Middle frontal gyrus (tissue), 1 donor: Measurements from ENCODE around the gene FAT1.

Experiments
- DNase-seq: peaks from one replicate; pipeline ENCODE4 v3.0.0-alpha.2; 2015; ENCODE audit warnings: low spot score; ENCODE audit errors: extremely low spot score

FAT1 gene

DNA sequence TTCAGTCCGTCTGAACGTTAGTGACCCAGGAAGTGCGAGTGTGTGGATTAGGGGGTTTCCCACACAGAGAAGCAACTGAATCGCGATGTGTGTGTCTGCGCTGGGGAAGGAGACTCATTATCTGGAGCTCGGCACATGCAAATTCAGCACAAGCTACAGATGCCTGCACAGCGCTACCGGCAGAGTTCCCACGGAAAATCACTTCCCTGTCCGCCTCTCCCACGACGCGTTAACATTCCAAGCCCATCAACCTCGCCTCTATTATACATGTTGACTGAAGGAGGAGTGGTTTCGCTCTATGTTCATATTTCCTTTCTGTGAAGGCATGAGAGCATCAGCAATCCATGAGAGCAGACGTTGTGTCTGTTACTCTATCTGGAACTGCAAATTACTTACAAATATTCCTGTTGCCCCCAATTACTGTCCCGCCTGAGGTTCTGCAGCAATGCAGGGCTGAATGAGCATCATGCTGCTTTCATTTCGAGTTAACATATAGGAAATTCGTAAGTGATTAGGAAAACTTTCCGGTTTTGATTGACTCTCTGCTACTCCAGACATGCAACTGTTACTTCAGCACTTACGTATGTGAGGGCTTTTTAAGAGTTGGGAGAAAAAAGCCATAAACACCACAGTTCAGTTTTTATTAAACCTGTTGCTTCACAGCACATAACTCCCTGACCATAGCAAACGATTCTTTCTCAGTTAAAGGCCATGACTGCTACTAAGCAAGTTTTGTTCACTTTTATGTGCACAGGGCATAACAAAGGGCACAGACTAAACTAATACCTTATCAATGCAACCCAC, 153.3 kb downstream of the FAT1 start:
- DNase-seq = no peak

DNA sequence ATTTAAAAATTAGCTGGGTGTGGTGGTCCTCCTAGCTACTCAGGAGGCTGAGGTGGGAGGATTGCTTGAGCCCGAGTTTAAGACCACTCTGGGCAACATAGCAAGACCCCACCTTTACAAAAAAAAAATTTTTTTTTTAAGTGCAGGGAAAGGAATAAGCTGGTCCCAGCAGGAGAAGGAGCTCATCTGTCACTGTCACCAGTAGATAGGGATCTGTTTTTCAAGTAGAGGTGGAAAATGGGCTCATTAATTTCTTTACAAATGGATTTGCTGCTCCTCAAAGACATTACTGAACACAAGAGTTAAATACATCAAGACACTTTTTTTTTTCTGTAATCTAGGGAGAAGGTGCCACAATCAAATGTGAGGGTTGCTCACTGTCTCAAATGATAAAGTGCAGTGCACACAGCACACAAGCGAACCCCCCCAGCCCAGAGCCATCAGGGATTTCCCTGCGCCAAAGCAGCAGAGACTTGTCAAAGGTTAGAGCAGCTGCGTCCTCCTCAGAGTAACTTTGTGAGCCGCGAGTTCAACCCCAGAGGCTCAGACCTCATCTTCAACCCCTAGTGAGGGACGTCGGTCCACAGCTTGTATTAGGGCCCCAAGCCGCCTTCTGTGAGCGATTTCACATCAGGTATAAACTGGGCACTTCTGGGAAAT, 154.0 kb downstream of the FAT1 start:
- DNase-seq = no peak

DNA sequence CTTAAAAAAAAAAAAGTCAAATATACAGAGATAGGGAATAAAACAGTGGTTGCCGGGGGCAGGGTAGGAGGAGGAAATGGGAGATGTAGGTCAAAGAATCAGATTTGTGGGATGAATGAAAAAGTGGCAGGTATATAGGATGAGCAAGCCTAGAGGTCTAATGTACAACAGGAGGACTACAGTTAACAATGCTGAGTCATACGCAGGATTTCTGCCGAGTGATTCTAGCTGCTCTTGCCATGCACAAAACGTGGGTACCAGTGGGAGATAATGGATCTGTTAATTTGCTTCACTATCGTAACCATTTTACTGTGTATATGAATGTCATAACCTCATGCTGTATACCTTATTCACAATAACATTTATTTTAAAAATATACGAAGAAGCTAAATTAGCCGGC, 157.6 kb downstream of the FAT1 start:
- no peak for DNase-seq

DNA sequence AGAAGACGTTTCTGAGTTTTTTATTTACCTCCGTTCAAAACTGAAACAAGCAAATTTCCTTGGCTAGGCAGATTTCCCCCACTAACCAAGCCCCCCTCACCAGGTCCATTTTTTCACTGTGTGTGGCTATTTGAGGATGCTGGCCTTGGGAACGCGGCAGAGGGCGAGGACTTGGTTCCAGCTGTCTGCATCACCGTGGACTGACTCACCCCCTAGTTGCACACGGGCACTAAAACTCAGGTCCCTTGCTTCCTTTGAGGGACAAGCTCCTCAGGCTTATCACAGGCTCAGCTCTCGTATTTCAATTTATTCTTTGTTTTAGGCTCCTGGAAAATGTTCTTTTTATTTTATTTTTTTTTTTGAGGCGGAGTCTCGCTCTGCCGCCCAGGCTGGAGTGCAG, 159.9 kb downstream of the FAT1 start:
- no peak for DNase-seq

DNA sequence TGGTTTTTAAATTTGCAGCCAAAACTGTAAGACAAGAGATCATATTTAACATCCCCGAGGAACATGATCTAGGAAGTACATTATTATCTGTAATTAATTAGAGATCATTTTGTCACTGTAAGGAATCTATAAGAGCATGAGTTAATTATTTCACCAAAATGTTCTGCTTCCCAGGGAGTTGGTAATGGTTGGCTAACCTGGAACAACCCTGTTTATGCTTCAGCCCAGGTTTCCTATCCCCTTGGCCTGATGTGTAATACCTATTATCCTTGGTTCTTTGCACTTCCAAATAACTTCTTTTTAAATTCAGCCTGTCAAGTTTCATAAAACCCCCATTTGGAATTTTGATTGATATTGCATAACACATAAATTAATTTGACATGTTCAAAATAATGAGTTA, 161.9 kb downstream of the FAT1 start:
- DNase-seq = no peak

DNA sequence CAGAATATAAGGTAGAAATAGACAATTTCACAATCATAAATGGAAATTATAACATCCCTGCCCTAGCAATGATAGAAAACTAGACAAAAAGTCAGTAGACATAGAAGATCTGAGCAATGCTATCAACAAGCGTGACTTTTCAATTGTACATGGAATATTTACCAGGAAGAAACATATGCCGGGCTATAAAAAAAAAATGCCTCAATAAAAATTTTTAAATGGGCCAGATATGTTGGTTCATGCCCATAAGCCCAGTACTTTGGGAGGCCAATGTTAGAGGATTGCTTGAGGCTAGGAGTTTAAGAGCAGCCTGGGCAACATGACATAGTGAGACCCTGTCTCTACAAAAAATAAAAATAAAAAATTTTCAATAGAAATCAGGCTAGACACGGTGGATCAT, 163.0 kb downstream of the FAT1 start:
- no peak for DNase-seq

DNA sequence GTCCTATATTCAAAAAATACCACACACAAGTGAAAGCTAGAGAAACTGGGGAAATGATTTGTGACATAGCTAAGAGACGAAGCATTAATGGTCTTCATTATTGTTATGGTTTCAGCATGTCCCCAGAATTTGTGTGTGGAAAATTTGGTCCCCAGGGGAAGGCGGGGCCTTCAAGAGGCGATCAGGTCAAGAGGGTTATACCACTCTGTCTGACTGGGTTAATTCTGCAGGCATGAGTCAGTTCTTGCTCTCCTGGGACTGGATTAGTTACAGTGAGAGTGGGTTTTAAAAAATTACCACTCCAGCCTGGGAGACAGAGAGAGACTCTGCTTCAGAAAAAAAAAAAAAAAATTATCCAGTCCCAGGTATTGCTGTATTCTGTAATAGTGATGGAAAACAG, 166.2 kb downstream of the FAT1 start:
- DNase-seq = no peak

DNA sequence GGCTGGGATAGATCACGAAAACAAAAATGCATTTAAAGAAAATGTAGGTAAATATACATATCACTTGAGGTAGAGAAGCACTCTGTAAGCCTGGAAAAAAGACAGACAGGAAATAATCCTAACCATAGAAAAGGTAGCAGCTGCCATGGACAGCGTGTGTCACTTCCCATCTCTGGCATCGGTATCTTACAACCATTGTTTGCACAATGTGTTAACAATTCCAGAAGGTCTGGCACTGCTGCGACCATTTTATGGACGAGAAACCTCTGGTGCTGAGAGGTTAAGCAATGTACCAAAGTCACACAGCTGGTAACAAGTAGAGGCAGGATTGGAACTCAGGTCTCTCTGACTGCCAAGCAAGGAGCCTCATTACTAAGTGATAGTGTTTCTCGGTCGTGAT, 166.6 kb downstream of the FAT1 start:
- DNase-seq = no peak

DNA sequence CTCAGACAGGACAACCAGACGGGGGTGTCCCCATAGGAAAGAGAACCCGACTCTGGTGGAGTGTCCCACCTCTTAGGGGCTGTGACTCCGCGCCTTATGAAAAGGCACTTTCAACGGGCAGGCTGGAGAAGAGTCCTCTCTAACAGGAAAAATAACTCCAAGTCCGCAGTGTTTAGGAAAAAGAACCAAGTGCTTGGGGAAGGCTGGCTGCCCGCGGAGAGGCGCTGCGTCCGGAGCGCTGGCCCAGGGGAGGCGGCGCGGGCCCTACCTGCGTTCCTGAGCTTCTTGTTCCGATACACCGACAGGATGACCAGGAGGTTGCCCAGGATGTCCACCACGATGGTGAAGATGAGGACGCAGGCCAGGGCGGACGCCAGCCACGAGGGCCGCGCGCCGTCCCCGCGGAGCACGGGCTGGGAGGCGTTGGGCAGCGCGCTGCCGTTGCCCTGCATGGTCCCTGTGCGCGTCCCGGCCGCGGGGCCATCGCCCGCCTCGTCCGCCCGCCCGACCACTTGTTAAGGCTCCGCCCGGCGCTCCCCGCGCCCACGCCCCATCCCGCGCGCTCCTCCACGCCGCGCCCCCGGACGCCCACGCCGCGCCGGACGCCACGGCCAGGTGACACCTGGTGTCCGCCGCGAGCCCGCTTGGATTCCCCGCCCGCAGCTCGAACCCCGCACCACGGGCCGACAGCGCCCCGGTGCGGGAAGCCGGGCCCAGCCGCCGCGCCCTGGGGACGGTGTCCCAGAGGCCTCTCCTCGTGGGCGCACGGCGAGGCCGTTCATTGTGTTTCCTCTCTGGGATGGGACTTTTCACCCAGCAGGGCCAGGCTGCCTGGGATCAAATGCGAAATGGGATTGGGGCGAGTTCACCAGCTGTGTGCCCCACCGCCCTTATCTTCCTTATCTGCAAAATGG, 168.5 kb downstream of the FAT1 start, which contains the start of gene MTNR1A:
Gene MTNR1A, minus strand, starts transcription at position 654 of the 914 bp plus-strand sequence. Its CDS starts 202 bp downstream, at position 452.
- no peak for DNase-seq

DNA sequence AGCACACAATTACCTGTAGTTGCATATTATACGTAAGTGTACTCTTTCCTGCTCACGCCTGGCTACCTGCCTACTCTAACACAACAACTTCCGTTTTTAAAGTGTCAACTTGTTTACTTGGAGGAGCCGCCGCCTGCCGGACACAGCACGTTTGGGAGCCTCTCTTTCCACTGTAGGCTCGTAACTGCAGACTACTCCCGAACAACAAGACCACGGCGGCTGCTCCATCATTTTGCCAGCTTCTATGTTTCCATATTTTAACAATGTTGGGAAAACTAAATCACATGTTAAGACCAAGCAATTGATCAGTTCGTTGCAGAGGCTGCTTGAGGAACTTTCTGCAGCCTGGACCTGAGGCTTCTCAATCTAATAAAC, 169.1 kb downstream of the FAT1 start:
- no peak for DNase-seq

DNA sequence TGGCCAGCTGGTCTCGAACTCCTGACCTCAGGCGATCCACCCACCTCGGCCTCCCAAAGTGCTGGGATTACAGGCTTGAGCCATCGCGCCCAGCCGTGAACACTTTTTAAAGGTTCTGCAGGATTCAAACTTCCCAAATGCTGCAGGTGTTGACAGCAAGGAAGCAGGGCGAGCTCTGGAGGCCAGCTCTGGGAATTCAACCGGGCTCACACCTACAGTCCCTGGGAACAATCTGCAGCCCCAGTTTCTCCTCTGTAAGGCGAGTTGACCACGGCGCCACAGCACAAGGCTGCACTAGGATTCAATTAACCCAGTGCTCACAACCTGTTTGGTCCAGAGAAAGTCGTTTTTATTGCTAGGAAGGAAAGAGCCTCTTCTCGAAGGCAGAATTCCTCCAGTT, 169.9 kb downstream of the FAT1 start:
- no peak for DNase-seq

DNA sequence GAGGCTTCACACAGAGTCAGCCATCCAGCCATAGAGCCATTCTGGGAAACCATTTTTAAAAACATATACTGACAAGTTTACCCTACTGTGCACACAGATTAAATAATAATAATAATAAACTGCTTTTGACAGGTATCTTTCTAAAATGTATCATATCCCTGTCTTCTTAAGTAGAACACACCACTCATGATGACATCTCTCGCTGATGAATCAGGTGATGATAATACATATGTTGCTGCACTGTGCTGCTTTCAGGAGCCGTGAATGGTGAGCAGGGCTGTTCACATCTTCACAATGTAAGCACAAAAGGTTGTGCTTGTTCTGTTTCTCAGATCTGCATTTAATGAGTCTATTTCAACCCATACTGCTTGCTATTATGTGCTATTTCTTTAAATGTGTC, 171.8 kb downstream of the FAT1 start:
- DNase-seq = no peak

DNA sequence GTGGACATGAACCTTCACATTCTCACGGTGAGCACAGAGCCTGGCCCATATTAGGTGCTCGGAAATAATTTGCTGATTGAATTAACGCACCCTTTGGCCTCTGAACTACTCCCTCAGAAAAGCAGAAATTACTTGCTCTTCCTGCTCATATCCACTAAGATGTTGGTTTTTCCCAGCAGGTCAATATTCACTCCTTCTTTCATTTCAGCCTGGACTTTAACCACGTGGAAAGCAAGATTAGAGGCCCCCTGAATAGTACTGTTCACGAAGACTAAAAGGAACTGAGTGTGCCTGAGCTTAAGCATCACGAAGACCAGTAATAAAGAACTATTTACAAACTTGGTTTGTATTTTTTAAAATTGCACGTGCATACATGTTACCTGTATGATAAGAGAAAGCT, 178.2 kb downstream of the FAT1 start:
- DNase-seq = no peak

DNA sequence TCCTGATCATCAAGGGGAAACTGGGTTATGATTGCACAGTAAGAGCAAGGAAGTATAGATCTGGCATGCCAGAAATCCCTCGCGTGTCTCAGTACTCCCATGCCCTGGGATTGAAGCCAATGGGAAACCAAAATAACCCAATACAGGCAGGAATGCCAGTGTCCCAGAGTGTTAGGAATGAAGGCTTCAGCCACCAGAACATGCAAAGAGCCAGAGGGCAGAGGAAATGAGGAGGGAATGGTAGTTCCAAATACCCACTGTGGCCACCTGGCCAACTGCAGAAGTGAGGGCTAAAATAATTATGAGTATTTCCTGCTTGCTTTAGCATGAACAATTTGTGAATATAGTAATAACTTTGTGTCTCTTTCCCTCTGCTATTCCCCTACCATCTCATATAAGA, 180.4 kb downstream of the FAT1 start:
- DNase-seq = no peak

DNA sequence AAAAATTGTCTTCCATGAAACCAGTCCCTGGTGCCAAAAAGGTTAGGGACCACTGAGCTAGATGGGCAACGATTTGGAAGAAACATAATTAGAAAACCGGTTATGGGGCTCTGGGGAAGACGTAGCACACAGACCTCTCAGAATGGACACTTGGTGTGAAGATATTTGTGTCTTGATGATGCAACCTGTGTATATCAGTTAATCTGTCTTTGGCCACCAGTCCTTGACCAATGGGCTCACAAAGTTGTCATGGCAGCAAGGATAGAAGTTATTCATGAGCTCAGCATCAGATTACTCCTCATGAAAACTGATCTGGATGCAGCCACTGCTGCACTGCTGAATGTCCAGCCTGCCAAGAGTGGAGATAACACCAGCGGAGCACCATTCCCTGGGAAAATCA, 181.9 kb downstream of the FAT1 start:
- no peak for DNase-seq

DNA sequence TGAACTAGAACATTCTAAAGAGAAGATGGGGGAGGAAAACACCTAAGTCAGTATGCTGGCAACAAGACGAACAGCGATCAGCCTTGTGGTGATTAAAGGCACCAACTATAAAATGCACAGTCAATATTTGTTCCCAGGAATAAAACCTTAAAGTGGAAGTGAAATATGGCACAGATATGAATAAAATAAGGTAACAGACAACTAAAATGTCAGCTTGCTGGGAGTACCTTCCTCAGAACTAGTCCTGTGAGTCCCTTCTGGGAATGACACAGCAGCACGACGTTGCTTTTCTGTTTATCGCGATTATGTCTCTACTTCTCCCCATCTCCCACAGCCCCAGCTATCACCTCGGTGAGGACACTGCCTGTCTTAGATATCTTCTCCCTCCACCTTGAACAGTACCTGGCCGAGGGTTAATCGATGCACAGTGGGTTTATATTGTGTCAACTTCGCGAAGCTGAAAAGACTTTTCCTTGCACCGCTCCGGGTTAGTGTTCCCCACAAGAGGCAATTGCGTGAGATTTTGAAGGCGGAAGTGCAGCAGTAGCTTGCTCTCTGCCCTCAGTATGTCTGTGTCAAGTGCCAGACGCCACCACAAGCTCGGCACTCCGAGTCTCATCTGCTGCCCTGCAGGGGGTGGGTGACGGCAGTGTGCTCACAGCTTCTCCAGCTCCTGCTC, 185.7 kb downstream of the FAT1 start:
- DNase-seq = no peak
